Stimulated activated CD4-positive, alpha-beta T cell treated with anti-CD3 and anti-CD28 coated beads, Interleukin-2, amount 100 ng/mL, for 48 hours (primary cell): ENCODE results near the gene TMEM131L.
"Not testable (repeated sequence)": the region's sequence is repeated elsewhere in the genome, so short reads cannot be mapped to it uniquely, and the experiment has no call there.

Experiments
- DNase-seq, 2 donors: peaks; one replicate each; pipeline ENCODE4 v3.0.0-alpha.2; 2020

The TMEM131L gene

GRCh38 chr4:153543351-153543750 is 77.2 kb downstream of the TMEM131L start:
- DNase-seq: no peak

GRCh38 chr4:153545822-153546221 is 79.7 kb downstream of the TMEM131L start:
- DNase-seq: no peak

GRCh38 chr4:153546280-153546679 is 80.1 kb downstream of the TMEM131L start:
- no peak for DNase-seq

- no peak for DNase-seq
Measured at GRCh38 chr4:153547520-153547919, 81.4 kb downstream of the TMEM131L start.

GRCh38 chr4:153548907-153549306 is 82.7 kb downstream of the TMEM131L start:
- DNase-seq: not testable (repeated sequence)

GRCh38 chr4:153549405-153549804 is 83.2 kb downstream of the TMEM131L start:
- no peak for DNase-seq

GRCh38 chr4:153553155-153553818 is 87.1 kb downstream of the TMEM131L start:
- no peak for DNase-seq

- no peak for DNase-seq
Measured at GRCh38 chr4:153553819-153554170, 87.6 kb downstream of the TMEM131L start.

- no peak for DNase-seq
Measured at GRCh38 chr4:153555730-153556434, 89.7 kb downstream of the TMEM131L start.

- DNase-seq: no peak
Measured at GRCh38 chr4:153556435-153556815, 90.3 kb downstream of the TMEM131L start.

GRCh38 chr4:153560908-153561307 is 94.7 kb downstream of the TMEM131L start:
- DNase-seq: no peak

GRCh38 chr4:153564630-153565525 is 98.7 kb downstream of the TMEM131L start:
- no peak for DNase-seq

GRCh38 chr4:153566631-153567150 is 100.5 kb downstream of the TMEM131L start:
- no peak for DNase-seq

GRCh38 chr4:153567660-153568059 is 101.5 kb downstream of the TMEM131L start:
- not testable (repeated sequence) for DNase-seq

GRCh38 chr4:153570228-153570973 is 104.2 kb downstream of the TMEM131L start:
- no peak for DNase-seq

GRCh38 chr4:153571006-153571545 is 104.9 kb downstream of the TMEM131L start:
- DNase-seq: no peak

- no peak for DNase-seq
Measured at GRCh38 chr4:153572609-153573008, 106.4 kb downstream of the TMEM131L start.

- DNase-seq: no peak
Measured at GRCh38 chr4:153573221-153573620, 107.1 kb downstream of the TMEM131L start.

- DNase-seq: peak; percentile 23 to 32
Measured at GRCh38 chr4:153573881-153574802, 108.0 kb downstream of the TMEM131L start.

GRCh38 chr4:153576443-153576774 is 110.2 kb downstream of the TMEM131L start:
- DNase-seq: no peak

- DNase-seq: no peak
Measured at GRCh38 chr4:153577053-153577452, 110.9 kb downstream of the TMEM131L start.
